Sigmoid colon (tissue), 4 donors: ENCODE measurements around the gene EMP3.

Experiments used
- CTCF ChIP-seq, 4 experiments: fragments of 450-650 bp in 3 of 4; fragments of 200-600 bp in 1 of 4; IDR thresholded peaks; one replicate each; pipeline ENCODE4 v1.5.1; 2016 to 2019; ENCODE audit warnings: antibody characterized with exemption in 4 of 4, mild to moderate bottlenecking in 3 of 4, moderate library complexity in 2 of 4
- POLR2A ChIP-seq, 2 donors: fragments of 450-650 bp; IDR thresholded peaks; one replicate each; pipeline ENCODE4 v1.6.1; 2016; ENCODE audit warnings: antibody characterized with exemption in 2 of 2, mild to moderate bottlenecking in 2 of 2, moderate library complexity in 2 of 2
- POLR2AphosphoS5 ChIP-seq, 4 donors: sonication (generic); formaldehyde crosslinking; IDR thresholded peaks; one replicate each; pipeline ENCODE4 v1.6.1; 2017; ENCODE audit warnings: antibody characterized with exemption in 4 of 4

DNA sequence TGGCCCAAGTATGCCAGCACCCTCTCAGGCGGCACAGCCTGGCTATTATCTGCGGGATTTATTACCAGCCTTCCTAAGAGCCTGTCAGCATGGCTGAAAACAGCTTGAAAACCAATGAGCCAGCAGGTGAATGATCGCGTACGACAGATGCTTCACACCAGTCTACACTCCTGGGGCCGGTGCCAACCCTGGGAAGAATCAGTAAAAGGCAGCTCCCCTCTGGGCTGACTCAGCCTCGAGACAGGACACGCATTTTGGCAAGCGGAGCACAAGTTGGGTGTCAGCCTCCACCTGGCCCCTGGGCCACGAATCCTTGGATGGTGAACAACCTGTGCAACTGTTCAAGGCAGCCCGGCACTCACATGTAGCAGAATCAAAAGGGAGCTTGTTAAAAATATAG, 15.6 kb downstream of the EMP3 start:
- TF ChIP-seq POLR2AphosphoS5 (IDR thresholded peaks at IDR 0.05), result no peak
- no peak for TF ChIP-seq CTCF (IDR thresholded peaks at IDR 0.05)
- no peak for TF ChIP-seq POLR2A (IDR thresholded peaks at IDR 0.05)
